A549 (cell line): Measurements from ENCODE around the gene B3GALT4.

Source experiments
- CBX8 ChIP-seq: fragments of 200-600 bp; sonication (generic); IDR thresholded peaks from 2 replicates; pipeline ENCODE4 v1.6.1; 2016
- CHD4 ChIP-seq: fragments of 200-600 bp; sonication (generic); IDR thresholded peaks from 2 replicates; pipeline ENCODE4 v1.6.1; 2016; ENCODE audit warnings: antibody characterized with exemption, mild to moderate bottlenecking, borderline replicate concordance
- CTCF ChIP-seq: fragments of >200 bp; sonication (Bioruptor Twin); formaldehyde crosslinking; IDR thresholded peaks from 3 replicates; pipeline ENCODE4 v1.5.1; 2016
- EP300 ChIP-seq, 2 experiments: fragments of >200 bp; sonication (Bioruptor Twin); formaldehyde crosslinking; IDR thresholded peaks; 2 replicates in 1 of 2; 3 replicates in 1 of 2; pipeline ENCODE4 v1.6.1; 2016 to 2017
- FOSL2 ChIP-seq, 2 experiments: fragments of 450-650 bp in 1 of 2; fragments of >200 bp in 1 of 2; sonication (Bioruptor Twin) in 1 of 2; formaldehyde crosslinking; IDR thresholded peaks; 2 replicates each; pipeline versions ENCODE4 v1.5.0 to v1.6.1; 2016 to 2020; ENCODE audit warnings: mild to moderate bottlenecking in 1 of 2, moderate library complexity in 1 of 2
- JUN ChIP-seq, 2 experiments: fragments of >200 bp; sonication (Bioruptor Twin); formaldehyde crosslinking; IDR thresholded peaks; 2 replicates in 1 of 2; 3 replicates in 1 of 2; pipeline ENCODE4 v1.6.1; 2016 to 2017
- NFE2L2 ChIP-seq: fragments of 150-350 bp; conservative IDR thresholded peaks from 2 replicates; pipeline ENCODE4 v1.6.1; 2014; ENCODE audit warnings: low read length
- POLR2AphosphoS2 ChIP-seq: conservative IDR thresholded peaks from 2 replicates; pipeline ENCODE4 v1.6.1; 2012; ENCODE audit warnings: low read length, improper control_type of control experiment, inconsistent platforms
- RCOR1 ChIP-seq: fragments of 150-350 bp; IDR thresholded peaks from 2 replicates; pipeline ENCODE4 v1.6.1; 2014; ENCODE audit warnings: antibody characterized with exemption, low read length, low read depth
- TF ChIP-seq, protein P1 (sequence below): fragments of 200-600 bp; sonication (generic); IDR thresholded peaks from 2 replicates; pipeline ENCODE4 v1.6.1; 2016; ENCODE audit warnings: antibody characterized with exemption, mild to moderate bottlenecking, moderate library complexity

GRCh38 chr6:33323623-33323948, 46.7 kb downstream of the B3GALT4 start:
- TF ChIP-seq CTCF: no peak
- TF ChIP-seq, protein P1, sequence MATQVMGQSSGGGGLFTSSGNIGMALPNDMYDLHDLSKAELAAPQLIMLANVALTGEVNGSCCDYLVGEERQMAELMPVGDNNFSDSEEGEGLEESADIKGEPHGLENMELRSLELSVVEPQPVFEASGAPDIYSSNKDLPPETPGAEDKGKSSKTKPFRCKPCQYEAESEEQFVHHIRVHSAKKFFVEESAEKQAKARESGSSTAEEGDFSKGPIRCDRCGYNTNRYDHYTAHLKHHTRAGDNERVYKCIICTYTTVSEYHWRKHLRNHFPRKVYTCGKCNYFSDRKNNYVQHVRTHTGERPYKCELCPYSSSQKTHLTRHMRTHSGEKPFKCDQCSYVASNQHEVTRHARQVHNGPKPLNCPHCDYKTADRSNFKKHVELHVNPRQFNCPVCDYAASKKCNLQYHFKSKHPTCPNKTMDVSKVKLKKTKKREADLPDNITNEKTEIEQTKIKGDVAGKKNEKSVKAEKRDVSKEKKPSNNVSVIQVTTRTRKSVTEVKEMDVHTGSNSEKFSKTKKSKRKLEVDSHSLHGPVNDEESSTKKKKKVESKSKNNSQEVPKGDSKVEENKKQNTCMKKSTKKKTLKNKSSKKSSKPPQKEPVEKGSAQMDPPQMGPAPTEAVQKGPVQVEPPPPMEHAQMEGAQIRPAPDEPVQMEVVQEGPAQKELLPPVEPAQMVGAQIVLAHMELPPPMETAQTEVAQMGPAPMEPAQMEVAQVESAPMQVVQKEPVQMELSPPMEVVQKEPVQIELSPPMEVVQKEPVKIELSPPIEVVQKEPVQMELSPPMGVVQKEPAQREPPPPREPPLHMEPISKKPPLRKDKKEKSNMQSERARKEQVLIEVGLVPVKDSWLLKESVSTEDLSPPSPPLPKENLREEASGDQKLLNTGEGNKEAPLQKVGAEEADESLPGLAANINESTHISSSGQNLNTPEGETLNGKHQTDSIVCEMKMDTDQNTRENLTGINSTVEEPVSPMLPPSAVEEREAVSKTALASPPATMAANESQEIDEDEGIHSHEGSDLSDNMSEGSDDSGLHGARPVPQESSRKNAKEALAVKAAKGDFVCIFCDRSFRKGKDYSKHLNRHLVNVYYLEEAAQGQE: peak; percentile 58; the same call in 1 of the 2 replicates
- TF ChIP-seq FOSL2 (IDR thresholded peaks at IDR 0.05): no peak
- TF ChIP-seq FOSL2 (CRISPR knock-in tag; IDR thresholded peaks at IDR 0.05): no peak
- no peak for TF ChIP-seq EP300 (IDR thresholded peaks at IDR 0.05)
- TF ChIP-seq POLR2AphosphoS2: no peak
- no peak for TF ChIP-seq RCOR1
- TF ChIP-seq CHD4: no peak
- no peak for TF ChIP-seq CBX8
- no peak for TF ChIP-seq NFE2L2
- TF ChIP-seq JUN (IDR thresholded peaks at IDR 0.05): no peak
